Nephron (organoid): ENCODE results near the gene ME1.

Experiments used
- H3K27ac Mint-ChIP-seq, 3 experiments: 2 replicates each; pipeline ENCODE4 v1.8.0; 2020; ENCODE audit warnings: mixed read lengths in 3 of 3, mild to moderate bottlenecking in 2 of 3, moderate library complexity in 1 of 3
- H3K27me3 Mint-ChIP-seq: 2 replicates; pipeline ENCODE4 v1.8.0; 2021; ENCODE audit warnings: low read depth, mild to moderate bottlenecking, moderate library complexity, mixed read lengths
- H3K36me3 Mint-ChIP-seq: 2 replicates; pipeline ENCODE4 v1.8.0; 2020; ENCODE audit warnings: low read depth, mixed read lengths
- H3K4me1 Mint-ChIP-seq: 2 replicates; pipeline ENCODE4 v1.8.0; 2020; ENCODE audit warnings: mixed read lengths
- H3K4me3 Mint-ChIP-seq, 3 experiments: 2 replicates each; pipeline ENCODE4 v1.8.0; 2020; ENCODE audit warnings: mild to moderate bottlenecking in 3 of 3, mixed read lengths in 3 of 3, moderate library complexity in 2 of 3
- H3K9me3 Mint-ChIP-seq: 2 replicates; pipeline ENCODE4 v1.8.0; 2020; ENCODE audit warnings: mixed read lengths
- TF ChIP-seq, protein P1 (sequence below), 3 experiments: fragments of 200-600 bp; sonication (generic); IDR thresholded peaks; one replicate each; pipeline ENCODE4 v1.5.0; 2021; ENCODE audit warnings: antibody characterized with exemption in 3 of 3; ENCODE audit not compliant: unreplicated experiment in 3 of 3

The ME1 gene

DNA sequence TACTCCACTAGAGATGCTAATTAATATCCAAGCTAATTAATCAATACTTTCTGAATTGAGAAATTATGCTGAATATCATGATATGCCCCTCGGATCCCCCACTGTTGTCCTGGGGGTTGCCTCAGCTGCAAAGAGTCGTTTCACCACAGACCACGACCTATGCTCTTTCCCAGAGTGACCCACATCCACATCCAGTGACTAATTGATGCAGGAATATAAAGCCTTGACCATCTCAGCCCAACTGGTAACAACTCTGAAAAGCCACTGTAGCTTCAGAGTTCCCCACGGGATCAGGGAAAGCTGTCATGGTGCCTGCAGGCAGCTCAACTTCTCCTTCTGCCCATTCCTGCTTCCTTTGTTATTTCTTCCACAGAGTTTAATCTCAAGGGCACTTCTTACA lies 120.8 kb downstream of the ME1 start:
- TF ChIP-seq, protein P1, sequence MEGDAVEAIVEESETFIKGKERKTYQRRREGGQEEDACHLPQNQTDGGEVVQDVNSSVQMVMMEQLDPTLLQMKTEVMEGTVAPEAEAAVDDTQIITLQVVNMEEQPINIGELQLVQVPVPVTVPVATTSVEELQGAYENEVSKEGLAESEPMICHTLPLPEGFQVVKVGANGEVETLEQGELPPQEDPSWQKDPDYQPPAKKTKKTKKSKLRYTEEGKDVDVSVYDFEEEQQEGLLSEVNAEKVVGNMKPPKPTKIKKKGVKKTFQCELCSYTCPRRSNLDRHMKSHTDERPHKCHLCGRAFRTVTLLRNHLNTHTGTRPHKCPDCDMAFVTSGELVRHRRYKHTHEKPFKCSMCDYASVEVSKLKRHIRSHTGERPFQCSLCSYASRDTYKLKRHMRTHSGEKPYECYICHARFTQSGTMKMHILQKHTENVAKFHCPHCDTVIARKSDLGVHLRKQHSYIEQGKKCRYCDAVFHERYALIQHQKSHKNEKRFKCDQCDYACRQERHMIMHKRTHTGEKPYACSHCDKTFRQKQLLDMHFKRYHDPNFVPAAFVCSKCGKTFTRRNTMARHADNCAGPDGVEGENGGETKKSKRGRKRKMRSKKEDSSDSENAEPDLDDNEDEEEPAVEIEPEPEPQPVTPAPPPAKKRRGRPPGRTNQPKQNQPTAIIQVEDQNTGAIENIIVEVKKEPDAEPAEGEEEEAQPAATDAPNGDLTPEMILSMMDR (IDR thresholded peaks at IDR 0.05; ENCODE audit: unreplicated experiment in 3 of 3): no peak
- H3K4me1 Mint-ChIP-seq: no peaks in the 10 kb centered on the region

DNA sequence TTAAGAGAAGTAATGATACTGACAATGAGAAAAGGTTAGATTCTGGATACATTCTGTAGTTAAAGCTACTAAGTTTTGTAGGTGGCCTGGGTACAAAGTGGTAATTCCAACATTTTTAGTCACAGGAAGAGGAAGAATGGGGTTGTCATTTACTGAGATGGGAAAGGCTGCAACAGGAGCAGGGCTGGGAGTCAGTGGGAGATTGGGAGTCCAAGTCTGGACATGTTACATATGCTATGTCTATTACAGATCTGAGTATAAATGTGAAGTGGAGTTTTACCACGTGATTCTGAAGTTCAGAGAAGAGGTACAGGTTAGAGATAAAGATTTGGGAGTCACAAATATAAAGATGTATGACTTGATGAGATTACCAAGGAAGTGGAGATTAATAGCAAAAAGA lies 121.5 kb downstream of the ME1 start:
- Mint-ChIP-seq H3K36me3 (no peaks in the 10 kb centered on the region), H3K4me3 (no peak overlapping the region), H3K27me3 (no peaks in the 10 kb centered on the region), H3K9me3 (no peaks in the 10 kb centered on the region), H3K4me1 (no peaks in the 10 kb centered on the region), H3K27ac (no peak overlapping the region)
- TF ChIP-seq, protein P1 (IDR thresholded peaks at IDR 0.05; ENCODE audit: unreplicated experiment in 3 of 3): no peak

More for the DNA sequence above, 120.8 kb downstream of the ME1 start:
- Mint-ChIP-seq H3K27ac (no peak overlapping the region), H3K36me3 (no peaks in the 10 kb centered on the region), H3K9me3 (no peaks in the 10 kb centered on the region), H3K27me3 (no peaks in the 10 kb centered on the region), H3K4me3 (no peak overlapping the region)

DNA sequence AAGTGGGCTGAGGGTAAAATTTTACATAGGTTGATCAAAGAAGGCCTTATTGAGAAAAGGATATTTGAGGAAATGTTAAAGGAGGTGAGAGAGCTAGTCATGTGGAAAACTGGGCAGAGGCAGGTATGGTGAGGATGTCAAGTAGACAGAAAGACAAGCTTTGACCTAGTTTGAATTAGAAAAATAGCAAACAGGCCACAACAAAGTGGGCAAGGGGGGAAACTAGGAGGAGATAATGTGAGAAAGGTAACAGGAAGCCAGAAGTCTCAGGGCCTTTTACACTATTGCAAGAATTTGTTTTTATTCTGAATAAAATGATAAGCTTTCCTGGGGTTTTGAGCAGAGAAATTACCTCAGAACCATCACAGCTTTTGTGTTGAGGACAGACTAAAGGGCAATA lies 122.0 kb downstream of the ME1 start:
- Mint-ChIP-seq H3K9me3 (no peaks in the 10 kb centered on the region), H3K36me3 (no peaks in the 10 kb centered on the region), H3K27me3 (no peaks in the 10 kb centered on the region), H3K27ac (no peak overlapping the region), H3K4me1 (no peaks in the 10 kb centered on the region), H3K4me3 (no peak overlapping the region)
- TF ChIP-seq, protein P1 (IDR thresholded peaks at IDR 0.05; ENCODE audit: unreplicated experiment in 3 of 3): no peak

DNA sequence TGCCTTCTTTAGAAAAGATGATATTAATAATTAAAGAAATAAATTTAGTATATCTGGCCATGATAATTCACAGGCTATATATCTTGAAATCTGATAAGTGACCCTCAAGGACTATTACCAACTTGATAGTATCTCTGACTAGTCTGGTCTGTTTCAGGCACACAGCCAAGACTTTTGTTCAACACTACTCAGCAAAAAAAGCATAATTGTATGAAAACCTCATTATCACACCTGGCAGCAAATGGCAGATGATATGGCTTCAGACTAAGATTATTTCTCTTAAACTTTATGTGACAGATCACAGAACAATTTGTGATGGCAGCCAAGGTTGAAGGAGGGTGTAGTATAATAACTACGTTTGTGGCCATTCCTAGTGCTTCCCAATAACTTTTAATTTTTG lies 123.0 kb downstream of the ME1 start:
- Mint-ChIP-seq H3K36me3 (no peaks in the 10 kb centered on the region), H3K9me3 (no peaks in the 10 kb centered on the region), H3K4me3 (no peak overlapping the region), H3K27ac (no peak overlapping the region), H3K4me1 (no peaks in the 10 kb centered on the region), H3K27me3 (no peaks in the 10 kb centered on the region)
- TF ChIP-seq, protein P1 (IDR thresholded peaks at IDR 0.05; ENCODE audit: unreplicated experiment in 3 of 3): no peak

DNA sequence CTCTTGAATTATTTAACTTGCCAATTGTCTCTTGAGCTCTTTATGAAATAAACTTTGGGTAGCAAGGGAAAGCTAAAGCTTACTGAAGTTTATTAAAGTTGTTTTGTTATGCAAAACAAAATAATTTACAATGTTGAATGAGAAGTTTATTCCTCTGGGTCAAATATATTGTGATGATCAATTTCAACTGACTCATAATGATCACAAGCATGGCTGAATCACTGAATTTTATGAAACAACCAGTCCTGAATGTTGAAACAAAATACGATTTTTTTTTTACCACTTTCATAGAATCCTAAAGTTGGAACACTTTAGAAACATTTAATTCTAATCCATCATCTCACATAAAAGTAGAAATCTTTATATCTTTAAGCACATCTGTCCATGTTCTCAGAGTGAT lies 127.4 kb downstream of the ME1 start:
- Mint-ChIP-seq H3K9me3 (no peaks in the 10 kb centered on the region), H3K4me3 (no peak overlapping the region), H3K4me1 (no peaks in the 10 kb centered on the region), H3K27ac (no peak overlapping the region), H3K27me3 (peaks cover 5% of the 10 kb centered on the region), H3K36me3 (no peaks in the 10 kb centered on the region)
- TF ChIP-seq, protein P1 (IDR thresholded peaks at IDR 0.05; ENCODE audit: unreplicated experiment in 3 of 3): no peak

DNA sequence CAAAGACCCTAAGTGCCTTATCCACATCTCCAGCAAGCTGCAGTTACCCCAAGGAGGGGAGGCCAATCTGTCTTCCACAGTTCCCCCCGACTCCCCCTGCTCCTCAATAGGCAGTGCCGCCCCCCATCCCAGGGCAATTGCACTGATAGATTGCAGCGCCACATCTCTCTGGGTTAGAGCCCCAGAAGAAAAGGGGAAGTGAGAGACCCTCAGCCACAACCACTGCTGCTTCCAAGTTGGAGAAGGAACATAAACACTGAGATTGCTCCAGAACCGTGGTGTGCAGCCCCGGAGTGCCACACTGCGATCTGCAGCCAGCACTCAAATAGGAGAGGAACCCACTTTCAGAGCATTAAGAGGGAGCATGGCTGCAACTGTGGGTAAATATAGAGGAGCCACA lies 136.2 kb downstream of the ME1 start:
- Mint-ChIP-seq H3K4me1 (no peaks in the 10 kb centered on the region), H3K27ac (no peak overlapping the region), H3K9me3 (peaks cover 5% of the 10 kb centered on the region), H3K36me3 (no peaks in the 10 kb centered on the region), H3K27me3 (no peaks in the 10 kb centered on the region), H3K4me3 (no peak overlapping the region)
- TF ChIP-seq, protein P1 (IDR thresholded peaks at IDR 0.05; ENCODE audit: unreplicated experiment in 3 of 3): no peak
